Measurements from ENCODE around the gene GAGE12D.
"Not testable (repeated sequence)": the region's sequence is repeated elsewhere in the genome, so short reads cannot be mapped to it uniquely, and the experiment has no call there.

DNA sequence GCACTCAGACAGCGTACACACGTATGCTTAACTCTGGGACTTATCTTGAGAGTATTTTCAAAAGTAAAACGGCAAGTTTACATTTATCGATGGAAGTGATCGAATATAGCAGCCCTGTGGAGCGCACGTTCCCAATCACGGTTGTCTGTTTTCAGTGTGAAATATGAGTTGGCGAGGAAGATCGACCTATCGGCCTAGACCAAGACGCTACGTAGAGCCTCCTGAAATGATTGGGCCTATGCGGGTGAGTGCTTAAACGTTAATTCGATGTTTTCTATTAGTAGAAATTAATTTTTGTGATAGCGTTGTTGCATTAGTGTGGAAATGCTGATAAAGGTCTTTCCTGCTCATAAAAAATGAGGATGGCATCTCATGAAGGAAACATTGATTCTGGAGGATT lies 49.0 kb downstream of the GAGE12D start:
- TF ChIP-seq RBM39 (optimal IDR thresholded peaks at IDR 0.05; ENCODE audit: low read depth, low read length); ZNF12 (CRISPR knock-in tag; IDR thresholded peaks at IDR 0.05); POLR2A (conservative IDR thresholded peaks at IDR 0.05); RAD21 (CRISPR knock-in tag; conservative IDR thresholded peaks at IDR 0.05 in 1 of 2, IDR thresholded peaks at IDR 0.05 in 1 of 2); BRCA1 (IDR thresholded peaks at IDR 0.05); BRCA1 (CRISPR knock-in tag; IDR thresholded peaks at IDR 0.05): not testable (repeated sequence)
- TF ChIP-seq, protein P1, sequence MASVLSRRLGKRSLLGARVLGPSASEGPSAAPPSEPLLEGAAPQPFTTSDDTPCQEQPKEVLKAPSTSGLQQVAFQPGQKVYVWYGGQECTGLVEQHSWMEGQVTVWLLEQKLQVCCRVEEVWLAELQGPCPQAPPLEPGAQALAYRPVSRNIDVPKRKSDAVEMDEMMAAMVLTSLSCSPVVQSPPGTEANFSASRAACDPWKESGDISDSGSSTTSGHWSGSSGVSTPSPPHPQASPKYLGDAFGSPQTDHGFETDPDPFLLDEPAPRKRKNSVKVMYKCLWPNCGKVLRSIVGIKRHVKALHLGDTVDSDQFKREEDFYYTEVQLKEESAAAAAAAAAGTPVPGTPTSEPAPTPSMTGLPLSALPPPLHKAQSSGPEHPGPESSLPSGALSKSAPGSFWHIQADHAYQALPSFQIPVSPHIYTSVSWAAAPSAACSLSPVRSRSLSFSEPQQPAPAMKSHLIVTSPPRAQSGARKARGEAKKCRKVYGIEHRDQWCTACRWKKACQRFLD (CRISPR knock-in tag; IDR thresholded peaks at IDR 0.05), result not testable (repeated sequence)
- TF ChIP-seq, protein P2, sequence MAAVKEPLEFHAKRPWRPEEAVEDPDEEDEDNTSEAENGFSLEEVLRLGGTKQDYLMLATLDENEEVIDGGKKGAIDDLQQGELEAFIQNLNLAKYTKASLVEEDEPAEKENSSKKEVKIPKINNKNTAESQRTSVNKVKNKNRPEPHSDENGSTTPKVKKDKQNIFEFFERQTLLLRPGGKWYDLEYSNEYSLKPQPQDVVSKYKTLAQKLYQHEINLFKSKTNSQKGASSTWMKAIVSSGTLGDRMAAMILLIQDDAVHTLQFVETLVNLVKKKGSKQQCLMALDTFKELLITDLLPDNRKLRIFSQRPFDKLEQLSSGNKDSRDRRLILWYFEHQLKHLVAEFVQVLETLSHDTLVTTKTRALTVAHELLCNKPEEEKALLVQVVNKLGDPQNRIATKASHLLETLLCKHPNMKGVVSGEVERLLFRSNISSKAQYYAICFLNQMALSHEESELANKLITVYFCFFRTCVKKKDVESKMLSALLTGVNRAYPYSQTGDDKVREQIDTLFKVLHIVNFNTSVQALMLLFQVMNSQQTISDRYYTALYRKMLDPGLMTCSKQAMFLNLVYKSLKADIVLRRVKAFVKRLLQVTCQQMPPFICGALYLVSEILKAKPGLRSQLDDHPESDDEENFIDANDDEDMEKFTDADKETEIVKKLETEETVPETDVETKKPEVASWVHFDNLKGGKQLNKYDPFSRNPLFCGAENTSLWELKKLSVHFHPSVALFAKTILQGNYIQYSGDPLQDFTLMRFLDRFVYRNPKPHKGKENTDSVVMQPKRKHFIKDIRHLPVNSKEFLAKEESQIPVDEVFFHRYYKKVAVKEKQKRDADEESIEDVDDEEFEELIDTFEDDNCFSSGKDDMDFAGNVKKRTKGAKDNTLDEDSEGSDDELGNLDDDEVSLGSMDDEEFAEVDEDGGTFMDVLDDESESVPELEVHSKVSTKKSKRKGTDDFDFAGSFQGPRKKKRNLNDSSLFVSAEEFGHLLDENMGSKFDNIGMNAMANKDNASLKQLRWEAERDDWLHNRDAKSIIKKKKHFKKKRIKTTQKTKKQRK (IDR thresholded peaks at IDR 0.05; ENCODE audit: borderline replicate concordance, low read depth, low read length), result not testable (repeated sequence)
